Liver (tissue), 3 donors: ENCODE measurements around the gene MYO10.

ENCODE experiments used
- ATF3 ChIP-seq: IDR thresholded peaks from 2 replicates; pipeline ENCODE4 v1.6.1; 2016; ENCODE audit warnings: antibody characterized with exemption
- EGR1 ChIP-seq, 2 donors: IDR thresholded peaks; 2 replicates each; pipeline ENCODE4 v1.6.1; 2016 to 2018; ENCODE audit warnings: antibody characterized with exemption in 2 of 2, low read depth in 2 of 2
- FOXA2 ChIP-seq: IDR thresholded peaks from 2 replicates; pipeline ENCODE4 v1.6.1; 2016; ENCODE audit warnings: antibody characterized with exemption
- GABPA ChIP-seq, 2 donors: IDR thresholded peaks in 1 of 2; conservative IDR thresholded peaks in 1 of 2; 2 replicates each; pipeline ENCODE4 v1.6.1; 2016; ENCODE audit warnings: antibody characterized with exemption in 2 of 2, mild to moderate bottlenecking in 1 of 2, moderate library complexity in 1 of 2
- HNF4G ChIP-seq: IDR thresholded peaks from 2 replicates; pipeline ENCODE4 v1.6.1; 2016; ENCODE audit warnings: antibody characterized with exemption
- JUND ChIP-seq, 2 donors: IDR thresholded peaks; 2 replicates each; pipeline ENCODE4 v1.6.1; 2016; ENCODE audit warnings: antibody characterized with exemption in 2 of 2
- MAX ChIP-seq: IDR thresholded peaks from 2 replicates; pipeline ENCODE4 v1.6.1; 2016; ENCODE audit warnings: antibody characterized with exemption
- RAD21 ChIP-seq, 2 donors: IDR thresholded peaks; 2 replicates each; pipeline ENCODE4 v1.6.1; 2016; ENCODE audit warnings: antibody characterized with exemption in 2 of 2, mild to moderate bottlenecking in 2 of 2
- TAF1 ChIP-seq: conservative IDR thresholded peaks from 2 replicates; pipeline ENCODE4 v1.6.1; 2016; ENCODE audit warnings: antibody characterized with exemption, mild to moderate bottlenecking
- YY1 ChIP-seq: IDR thresholded peaks from 2 replicates; pipeline ENCODE4 v1.6.1; 2016; ENCODE audit warnings: antibody characterized with exemption, mild to moderate bottlenecking
- ZBTB33 ChIP-seq: IDR thresholded peaks from 2 replicates; pipeline ENCODE4 v1.6.1; 2016; ENCODE audit warnings: antibody characterized with exemption
- TF ChIP-seq, protein P1 (sequence below): fragments of 150-350 bp; IDR thresholded peaks from 2 replicates; pipeline ENCODE4 v1.5.1; 2017; ENCODE audit warnings: improper control_type of control experiment, low read depth, low read length; ENCODE audit not compliant: missing input control
- TF ChIP-seq, protein P2 (sequence below): IDR thresholded peaks from 2 replicates; pipeline ENCODE4 v1.6.1; 2016; ENCODE audit warnings: antibody characterized with exemption, mild to moderate bottlenecking
- donor health status: healthy.
- donor health status: healthy.

DNA sequence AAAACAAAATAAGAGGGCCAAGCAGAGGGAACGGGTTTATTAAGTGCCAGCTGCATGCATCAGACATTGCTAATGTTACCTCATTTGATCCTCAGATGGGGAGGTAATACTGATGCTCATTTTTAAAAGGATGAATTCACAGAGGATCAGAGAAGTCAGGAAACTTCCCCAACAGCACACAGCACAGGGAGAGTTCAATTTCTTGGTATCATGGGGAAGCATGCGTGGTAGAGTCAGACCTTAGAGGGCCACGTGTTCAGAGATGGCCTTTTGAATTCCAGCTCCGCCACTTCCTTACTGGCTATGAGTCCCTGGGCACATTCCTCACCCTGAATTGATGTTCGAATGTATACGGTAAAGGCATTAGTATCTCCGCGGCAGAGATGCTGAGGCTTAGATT is 108.3 kb downstream of the MYO10 start:
- TF ChIP-seq, protein P1, sequence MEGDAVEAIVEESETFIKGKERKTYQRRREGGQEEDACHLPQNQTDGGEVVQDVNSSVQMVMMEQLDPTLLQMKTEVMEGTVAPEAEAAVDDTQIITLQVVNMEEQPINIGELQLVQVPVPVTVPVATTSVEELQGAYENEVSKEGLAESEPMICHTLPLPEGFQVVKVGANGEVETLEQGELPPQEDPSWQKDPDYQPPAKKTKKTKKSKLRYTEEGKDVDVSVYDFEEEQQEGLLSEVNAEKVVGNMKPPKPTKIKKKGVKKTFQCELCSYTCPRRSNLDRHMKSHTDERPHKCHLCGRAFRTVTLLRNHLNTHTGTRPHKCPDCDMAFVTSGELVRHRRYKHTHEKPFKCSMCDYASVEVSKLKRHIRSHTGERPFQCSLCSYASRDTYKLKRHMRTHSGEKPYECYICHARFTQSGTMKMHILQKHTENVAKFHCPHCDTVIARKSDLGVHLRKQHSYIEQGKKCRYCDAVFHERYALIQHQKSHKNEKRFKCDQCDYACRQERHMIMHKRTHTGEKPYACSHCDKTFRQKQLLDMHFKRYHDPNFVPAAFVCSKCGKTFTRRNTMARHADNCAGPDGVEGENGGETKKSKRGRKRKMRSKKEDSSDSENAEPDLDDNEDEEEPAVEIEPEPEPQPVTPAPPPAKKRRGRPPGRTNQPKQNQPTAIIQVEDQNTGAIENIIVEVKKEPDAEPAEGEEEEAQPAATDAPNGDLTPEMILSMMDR = no peak
- TF ChIP-seq TAF1 = no peak
- no peak for TF ChIP-seq ZBTB33
- TF ChIP-seq, protein P2, sequence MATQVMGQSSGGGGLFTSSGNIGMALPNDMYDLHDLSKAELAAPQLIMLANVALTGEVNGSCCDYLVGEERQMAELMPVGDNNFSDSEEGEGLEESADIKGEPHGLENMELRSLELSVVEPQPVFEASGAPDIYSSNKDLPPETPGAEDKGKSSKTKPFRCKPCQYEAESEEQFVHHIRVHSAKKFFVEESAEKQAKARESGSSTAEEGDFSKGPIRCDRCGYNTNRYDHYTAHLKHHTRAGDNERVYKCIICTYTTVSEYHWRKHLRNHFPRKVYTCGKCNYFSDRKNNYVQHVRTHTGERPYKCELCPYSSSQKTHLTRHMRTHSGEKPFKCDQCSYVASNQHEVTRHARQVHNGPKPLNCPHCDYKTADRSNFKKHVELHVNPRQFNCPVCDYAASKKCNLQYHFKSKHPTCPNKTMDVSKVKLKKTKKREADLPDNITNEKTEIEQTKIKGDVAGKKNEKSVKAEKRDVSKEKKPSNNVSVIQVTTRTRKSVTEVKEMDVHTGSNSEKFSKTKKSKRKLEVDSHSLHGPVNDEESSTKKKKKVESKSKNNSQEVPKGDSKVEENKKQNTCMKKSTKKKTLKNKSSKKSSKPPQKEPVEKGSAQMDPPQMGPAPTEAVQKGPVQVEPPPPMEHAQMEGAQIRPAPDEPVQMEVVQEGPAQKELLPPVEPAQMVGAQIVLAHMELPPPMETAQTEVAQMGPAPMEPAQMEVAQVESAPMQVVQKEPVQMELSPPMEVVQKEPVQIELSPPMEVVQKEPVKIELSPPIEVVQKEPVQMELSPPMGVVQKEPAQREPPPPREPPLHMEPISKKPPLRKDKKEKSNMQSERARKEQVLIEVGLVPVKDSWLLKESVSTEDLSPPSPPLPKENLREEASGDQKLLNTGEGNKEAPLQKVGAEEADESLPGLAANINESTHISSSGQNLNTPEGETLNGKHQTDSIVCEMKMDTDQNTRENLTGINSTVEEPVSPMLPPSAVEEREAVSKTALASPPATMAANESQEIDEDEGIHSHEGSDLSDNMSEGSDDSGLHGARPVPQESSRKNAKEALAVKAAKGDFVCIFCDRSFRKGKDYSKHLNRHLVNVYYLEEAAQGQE = no peak
- TF ChIP-seq EGR1 (IDR thresholded peaks at IDR 0.05; ENCODE audit: low read depth in 2 of 2) = no peak
- no peak for TF ChIP-seq RAD21 (IDR thresholded peaks at IDR 0.05)
- TF ChIP-seq MAX = no peak
- no peak for TF ChIP-seq GABPA (IDR thresholded peaks at IDR 0.05 in 1 of 2, conservative IDR thresholded peaks at IDR 0.05 in 1 of 2)
- TF ChIP-seq FOXA2 = no peak
- TF ChIP-seq YY1 = no peak
- no peak for TF ChIP-seq JUND (IDR thresholded peaks at IDR 0.05)
- no peak for TF ChIP-seq HNF4G
- TF ChIP-seq ATF3 = no peak
